Peyer's patch (tissue), 4 donors: Measurements from ENCODE around the gene AFTPH. TPM values are rescaled to one million over a fixed set of nuclear protein-coding genes. Genes with fewer than 3 reads are reported as not detected.

Source experiments
- DNase-seq, 3 donors: peaks; one replicate each; pipeline ENCODE4 v3.0.0-alpha.2; 2017 to 2019
- H3K27ac ChIP-seq, 4 donors: fragments of 200-600 bp; sonication (generic); one replicate each; pipeline ENCODE4 v1.5.1; 2016 to 2019
- H3K27me3 ChIP-seq, 2 donors: fragments of 200-600 bp; sonication (generic); one replicate each; pipeline ENCODE4 v1.5.1; 2019
- H3K36me3 ChIP-seq, 3 donors: fragments of 200-600 bp; sonication (generic); one replicate each; pipeline ENCODE4 v1.5.1; 2016 to 2019
- H3K4me1 ChIP-seq, 4 donors: fragments of 200-600 bp; sonication (generic); one replicate each; pipeline ENCODE4 v1.5.1; 2016 to 2019
- H3K4me3 ChIP-seq, 4 donors: fragments of 200-600 bp; sonication (generic); 1 replicate in 3 of 4; 2 replicates in 1 of 4; pipeline ENCODE4 v1.5.1; 2016 to 2019; ENCODE audit warnings: mild to moderate bottlenecking in 1 of 4
- H3K9me3 ChIP-seq, 4 donors: fragments of 200-600 bp; sonication (generic); one replicate each; pipeline ENCODE4 v1.5.1; 2016 to 2019; ENCODE audit warnings: mild to moderate bottlenecking in 1 of 4
- CTCF ChIP-seq, 6 experiments: fragments of 450-650 bp in 4 of 6; fragments of 200-600 bp in 2 of 6; sonication (generic) in 1 of 6; IDR thresholded peaks; one replicate each; pipeline ENCODE4 v1.5.1; 2017 to 2019; ENCODE audit warnings: antibody characterized with exemption in 6 of 6, mild to moderate bottlenecking in 3 of 6, moderate library complexity in 1 of 6
- POLR2A ChIP-seq, 2 donors: fragments of 450-650 bp; IDR thresholded peaks; one replicate each; pipeline ENCODE4 v1.5.1; 2017; ENCODE audit warnings: antibody characterized with exemption in 2 of 2, mild to moderate bottlenecking in 2 of 2, moderate library complexity in 2 of 2
- total RNA-seq, 4 donors: library from RNA; depleted of rRNA; stranded (reverse); fragments of >200 nt; gene quantifications; one replicate each; pipeline ENCODE4 v1.1.0, GENCODE V29; 2016

The AFTPH gene
- total RNA-seq, 4 donors from 2014 or later: 41.7 to 79.0 (median 69.3) TPM

- no peaks in the 10 kb centered on the region for H3K27me3 ChIP-seq
- H3K36me3 ChIP-seq: no peaks in the 10 kb centered on the region
- no peaks in the 10 kb centered on the region for H3K4me1 ChIP-seq
- H3K4me3 ChIP-seq: no peak overlapping the region
- TF ChIP-seq CTCF (IDR thresholded peaks at IDR 0.05) (no peak), POLR2A (IDR thresholded peaks at IDR 0.05) (no peak)
- no peak overlapping the region for H3K27ac ChIP-seq
- no peaks in the 10 kb centered on the region for H3K9me3 ChIP-seq
- DNase-seq: no peak
These were observed 23.6 kb upstream of the AFTPH start for GRCh38 chr2:64500549-64500948.

- Histone ChIP-seq H3K4me1 (no peaks in the 10 kb centered on the region), H3K27me3 (no peaks in the 10 kb centered on the region), H3K4me3 (no peak overlapping the region), H3K36me3 (no peaks in the 10 kb centered on the region), H3K27ac (no peak overlapping the region), H3K9me3 (no peaks in the 10 kb centered on the region)
- no peak for DNase-seq
- TF ChIP-seq POLR2A (IDR thresholded peaks at IDR 0.05): no peak
- no peak for TF ChIP-seq CTCF (IDR thresholded peaks at IDR 0.05)
These were observed 22.2 kb upstream of the AFTPH start for GRCh38 chr2:64501946-64502345.

GRCh38 chr2:64502860-64503259 lies 21.3 kb upstream of the AFTPH start:
- DNase-seq: no peak
- Histone ChIP-seq H3K4me1 (no peaks in the 10 kb centered on the region), H3K9me3 (no peaks in the 10 kb centered on the region), H3K4me3 (no peak overlapping the region), H3K27ac (no peak overlapping the region), H3K36me3 (no peaks in the 10 kb centered on the region), H3K27me3 (no peaks in the 10 kb centered on the region)
- TF ChIP-seq POLR2A (IDR thresholded peaks at IDR 0.05) (no peak), CTCF (IDR thresholded peaks at IDR 0.05) (no peak)

- Histone ChIP-seq H3K9me3 (no peaks in the 10 kb centered on the region), H3K4me3 (no peak overlapping the region), H3K4me1 (no peaks in the 10 kb centered on the region), H3K27ac (no peak overlapping the region), H3K36me3 (no peaks in the 10 kb centered on the region), H3K27me3 (no peaks in the 10 kb centered on the region)
- TF ChIP-seq POLR2A (IDR thresholded peaks at IDR 0.05): no peak
- no peak for TF ChIP-seq CTCF (IDR thresholded peaks at IDR 0.05)
- DNase-seq: no peak
These were observed 19.1 kb upstream of the AFTPH start for GRCh38 chr2:64504774-64505720.

GRCh38 chr2:64506686-64507085 lies 17.4 kb upstream of the AFTPH start:
- DNase-seq: no peak
- Histone ChIP-seq H3K27ac (no peak overlapping the region), H3K4me3 (no peak overlapping the region), H3K9me3 (no peaks in the 10 kb centered on the region), H3K27me3 (no peaks in the 10 kb centered on the region), H3K4me1 (no peaks in the 10 kb centered on the region), H3K36me3 (no peaks in the 10 kb centered on the region)
- TF ChIP-seq POLR2A (IDR thresholded peaks at IDR 0.05) (no peak), CTCF (IDR thresholded peaks at IDR 0.05) (no peak)
